HepG2 (cell line): ENCODE measurements around the gene COL9A3. TPM values are rescaled to one million over a fixed set of nuclear protein-coding genes. Genes with fewer than 3 reads are reported as not detected.

Source experiments
- CC2D1A ChIP-seq: sonication (generic); formaldehyde crosslinking; IDR thresholded peaks from 2 replicates; pipeline ENCODE4 v1.8.1; 2023; ENCODE audit warnings: mild to moderate bottlenecking, missing genetic modification reagents
- ETV5 ChIP-seq: IDR thresholded peaks from 2 replicates; pipeline ENCODE4 v1.6.1; 2018; ENCODE audit warnings: missing biosample characterization, missing genetic modification reagents, inconsistent platforms, borderline replicate concordance
- GTF3A ChIP-seq: sonication (generic); formaldehyde crosslinking; conservative IDR thresholded peaks from 2 replicates; pipeline ENCODE4 v1.4.0; 2020; ENCODE audit warnings: mild to moderate bottlenecking, missing genetic modification reagents
- HES4 ChIP-seq: sonication (generic); formaldehyde crosslinking; IDR thresholded peaks from 2 replicates; pipeline ENCODE4 v1.9.0; 2021; ENCODE audit warnings: mild to moderate bottlenecking, missing genetic modification reagents, borderline replicate concordance
- KLF12 ChIP-seq: sonication (generic); formaldehyde crosslinking; IDR thresholded peaks from 2 replicates; pipeline ENCODE4 v1.4.0; 2020; ENCODE audit warnings: missing genetic modification reagents, borderline replicate concordance
- MAFG ChIP-seq: sonication (generic); formaldehyde crosslinking; IDR thresholded peaks from 2 replicates; pipeline ENCODE4 v1.5.1; 2020; ENCODE audit warnings: mild to moderate bottlenecking, missing genetic modification reagents
- MED8 ChIP-seq: sonication (generic); formaldehyde crosslinking; IDR thresholded peaks from 2 replicates; pipeline ENCODE4 v1.8.1; 2023; ENCODE audit warnings: mild to moderate bottlenecking, missing genetic modification reagents; ENCODE audit not compliant: insufficient replicate concordance
- PHB2 ChIP-seq: fragments of 450-650 bp; IDR thresholded peaks from 2 replicates; pipeline ENCODE4 v1.6.1; 2018; ENCODE audit not compliant: partially characterized antibody
- PPARG ChIP-seq: conservative IDR thresholded peaks from 2 replicates; pipeline ENCODE4 v1.6.1; 2016; ENCODE audit warnings: missing biosample characterization, missing genetic modification reagents
- STAG1 ChIP-seq: sonication (generic); formaldehyde crosslinking; IDR thresholded peaks from 2 replicates; pipeline ENCODE4 v1.4.0; 2020; ENCODE audit warnings: missing genetic modification reagents
- ZNF670 ChIP-seq: sonication (generic); formaldehyde crosslinking; IDR thresholded peaks from 2 replicates; pipeline ENCODE4 v1.8.0; 2022; ENCODE audit warnings: mild to moderate bottlenecking, missing genetic modification reagents, borderline replicate concordance
- ZNF749 ChIP-seq: sonication (generic); formaldehyde crosslinking; IDR thresholded peaks from 2 replicates; pipeline ENCODE4 v1.8.0; 2022; ENCODE audit warnings: mild to moderate bottlenecking, missing genetic modification reagents, moderate library complexity, borderline replicate concordance
- polyA plus RNA-seq, 8 experiments: library from polyadenylated mRNA; depleted of rRNA in 3 of 8; stranded (reverse) in 7 of 8; unstranded in 1 of 8; fragments of >200 nt; fragmentation: Illumina TruSeq in 4 of 8; extraction: Trizol in 4 of 8; gene quantifications; 2 replicates each; pipeline versions ENCODE4 v1.2.1 to v1.2.3, GENCODE V29; 2011 to 2016; ENCODE audit warnings: low read depth in 4 of 8, missing spikeins in 1 of 8, mixed read lengths in 1 of 8; ENCODE audit not compliant: insufficient read depth in 1 of 8
- total RNA-seq, 5 experiments: library from RNA; depleted of rRNA; stranded (reverse); fragments of >200 nt; fragmentation: Illumina TruSeq; extraction: Trizol; gene quantifications; 2 replicates each; pipeline ENCODE4 v1.2.3, GENCODE V29; 2016; ENCODE audit warnings: low read depth in 1 of 5
- TF ChIP-seq, protein P1 (sequence below): sonication (generic); formaldehyde crosslinking; IDR thresholded peaks from 2 replicates; pipeline ENCODE4 v1.5.0; 2020; ENCODE audit warnings: mild to moderate bottlenecking, missing genetic modification reagents, borderline replicate concordance
- TF ChIP-seq, protein P2 (sequence below): sonication (generic); formaldehyde crosslinking; IDR thresholded peaks from 2 replicates; pipeline ENCODE4 v1.4.0; 2020; ENCODE audit warnings: missing genetic modification reagents
- TF ChIP-seq, protein P3 (sequence below): sonication (generic); formaldehyde crosslinking; IDR thresholded peaks from one replicate; pipeline ENCODE4 v1.5.1; 2020; ENCODE audit warnings: mild to moderate bottlenecking, missing genetic modification reagents; ENCODE audit errors: not compliant biosample characterization

COL9A3 gene
- total and polyA plus RNA-seq, 2 of the 13 experiments (the other 11 are each of a cell fraction or from before 2014, with no cell fraction given), result 155 to 204 TPM

DNA sequence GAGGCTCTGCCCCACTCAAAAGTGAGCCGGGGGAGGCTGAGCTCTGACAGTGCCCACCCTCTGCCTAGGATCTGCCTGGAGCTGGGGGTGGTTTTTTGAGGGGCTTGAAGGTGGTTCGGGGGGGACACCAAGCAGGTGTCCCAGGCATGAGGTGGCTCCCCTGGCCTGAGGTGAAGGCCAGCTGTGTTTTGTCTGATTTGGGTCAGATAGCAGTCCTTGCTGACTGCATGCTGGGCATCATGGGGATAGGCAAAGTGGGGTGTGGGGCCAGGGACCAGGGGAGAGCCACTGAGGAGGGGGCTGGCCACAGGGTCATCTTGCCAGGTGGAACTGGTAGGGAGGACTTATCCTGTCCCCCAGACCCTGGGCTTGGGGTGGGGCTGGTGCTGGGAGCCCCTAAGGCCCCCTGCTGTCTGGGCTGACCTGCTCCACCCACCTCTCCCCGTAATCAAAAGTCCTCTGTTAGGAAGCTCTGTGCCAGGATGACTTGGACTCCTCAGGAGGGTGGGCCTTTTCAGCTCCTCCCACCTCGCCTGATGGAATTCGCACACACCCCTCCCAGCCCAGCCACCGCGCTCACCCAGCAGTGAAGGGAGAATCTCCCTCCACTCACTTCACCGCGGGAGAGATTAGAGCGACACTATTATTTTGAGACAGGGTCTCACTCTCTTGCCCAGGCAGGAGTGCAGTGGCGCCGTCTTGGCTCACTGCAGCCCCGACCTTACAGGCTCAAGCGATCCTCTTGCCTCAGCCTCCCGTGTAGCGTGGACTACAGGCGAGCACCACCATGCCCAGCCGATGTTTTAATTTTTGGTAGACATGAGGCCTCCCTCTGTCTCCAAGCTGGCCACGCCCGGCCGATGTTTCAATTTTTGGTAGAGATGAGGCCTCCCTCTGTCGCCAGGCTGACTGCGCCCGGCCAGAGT lies 1.5 kb upstream of the COL9A3 start (continued):
- TF ChIP-seq ETV5 (no peak), HES4 (CRISPR knock-in tag) (0 out of 2 replicates have a peak, but pooled peaks have one; percentile 48), STAG1 (no peak), ZNF749 (no peak; the same call in 1 of the 2 replicates), ZNF670 (CRISPR knock-in tag) (no peak), MED8 (CRISPR knock-in tag) (peak; percentile 8), GTF3A (CRISPR knock-in tag) (0 out of 2 replicates have a peak, but pooled peaks have one; percentile 50), MAFG (CRISPR knock-in tag) (no peak), PHB2 (no peak), PPARG (CRISPR knock-in tag) (no peak), CC2D1A (CRISPR knock-in tag) (no peak), KLF12 (CRISPR knock-in tag) (no peak)
- TF ChIP-seq, protein P1, sequence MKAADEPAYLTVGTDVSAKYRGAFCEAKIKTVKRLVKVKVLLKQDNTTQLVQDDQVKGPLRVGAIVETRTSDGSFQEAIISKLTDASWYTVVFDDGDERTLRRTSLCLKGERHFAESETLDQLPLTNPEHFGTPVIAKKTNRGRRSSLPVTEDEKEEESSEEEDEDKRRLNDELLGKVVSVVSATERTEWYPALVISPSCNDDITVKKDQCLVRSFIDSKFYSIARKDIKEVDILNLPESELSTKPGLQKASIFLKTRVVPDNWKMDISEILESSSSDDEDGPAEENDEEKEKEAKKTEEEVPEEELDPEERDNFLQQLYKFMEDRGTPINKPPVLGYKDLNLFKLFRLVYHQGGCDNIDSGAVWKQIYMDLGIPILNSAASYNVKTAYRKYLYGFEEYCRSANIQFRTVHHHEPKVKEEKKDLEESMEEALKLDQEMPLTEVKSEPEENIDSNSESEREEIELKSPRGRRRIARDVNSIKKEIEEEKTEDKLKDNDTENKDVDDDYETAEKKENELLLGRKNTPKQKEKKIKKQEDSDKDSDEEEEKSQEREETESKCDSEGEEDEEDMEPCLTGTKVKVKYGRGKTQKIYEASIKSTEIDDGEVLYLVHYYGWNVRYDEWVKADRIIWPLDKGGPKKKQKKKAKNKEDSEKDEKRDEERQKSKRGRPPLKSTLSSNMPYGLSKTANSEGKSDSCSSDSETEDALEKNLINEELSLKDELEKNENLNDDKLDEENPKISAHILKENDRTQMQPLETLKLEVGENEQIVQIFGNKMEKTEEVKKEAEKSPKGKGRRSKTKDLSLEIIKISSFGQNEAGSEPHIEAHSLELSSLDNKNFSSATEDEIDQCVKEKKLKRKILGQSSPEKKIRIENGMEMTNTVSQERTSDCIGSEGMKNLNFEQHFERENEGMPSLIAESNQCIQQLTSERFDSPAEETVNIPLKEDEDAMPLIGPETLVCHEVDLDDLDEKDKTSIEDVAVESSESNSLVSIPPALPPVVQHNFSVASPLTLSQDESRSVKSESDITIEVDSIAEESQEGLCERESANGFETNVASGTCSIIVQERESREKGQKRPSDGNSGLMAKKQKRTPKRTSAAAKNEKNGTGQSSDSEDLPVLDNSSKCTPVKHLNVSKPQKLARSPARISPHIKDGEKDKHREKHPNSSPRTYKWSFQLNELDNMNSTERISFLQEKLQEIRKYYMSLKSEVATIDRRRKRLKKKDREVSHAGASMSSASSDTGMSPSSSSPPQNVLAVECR (CRISPR knock-in tag), result peak; percentile 12; the same call in 1 of the 2 replicates
- TF ChIP-seq, protein P2, sequence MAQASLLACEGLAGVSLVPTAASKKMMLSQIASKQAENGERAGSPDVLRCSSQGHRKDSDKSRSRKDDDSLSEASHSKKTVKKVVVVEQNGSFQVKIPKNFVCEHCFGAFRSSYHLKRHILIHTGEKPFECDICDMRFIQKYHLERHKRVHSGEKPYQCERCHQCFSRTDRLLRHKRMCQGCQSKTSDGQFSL (CRISPR knock-in tag), result peak; percentile 32; the same call in 1 of the 2 replicates
- TF ChIP-seq, protein P3, sequence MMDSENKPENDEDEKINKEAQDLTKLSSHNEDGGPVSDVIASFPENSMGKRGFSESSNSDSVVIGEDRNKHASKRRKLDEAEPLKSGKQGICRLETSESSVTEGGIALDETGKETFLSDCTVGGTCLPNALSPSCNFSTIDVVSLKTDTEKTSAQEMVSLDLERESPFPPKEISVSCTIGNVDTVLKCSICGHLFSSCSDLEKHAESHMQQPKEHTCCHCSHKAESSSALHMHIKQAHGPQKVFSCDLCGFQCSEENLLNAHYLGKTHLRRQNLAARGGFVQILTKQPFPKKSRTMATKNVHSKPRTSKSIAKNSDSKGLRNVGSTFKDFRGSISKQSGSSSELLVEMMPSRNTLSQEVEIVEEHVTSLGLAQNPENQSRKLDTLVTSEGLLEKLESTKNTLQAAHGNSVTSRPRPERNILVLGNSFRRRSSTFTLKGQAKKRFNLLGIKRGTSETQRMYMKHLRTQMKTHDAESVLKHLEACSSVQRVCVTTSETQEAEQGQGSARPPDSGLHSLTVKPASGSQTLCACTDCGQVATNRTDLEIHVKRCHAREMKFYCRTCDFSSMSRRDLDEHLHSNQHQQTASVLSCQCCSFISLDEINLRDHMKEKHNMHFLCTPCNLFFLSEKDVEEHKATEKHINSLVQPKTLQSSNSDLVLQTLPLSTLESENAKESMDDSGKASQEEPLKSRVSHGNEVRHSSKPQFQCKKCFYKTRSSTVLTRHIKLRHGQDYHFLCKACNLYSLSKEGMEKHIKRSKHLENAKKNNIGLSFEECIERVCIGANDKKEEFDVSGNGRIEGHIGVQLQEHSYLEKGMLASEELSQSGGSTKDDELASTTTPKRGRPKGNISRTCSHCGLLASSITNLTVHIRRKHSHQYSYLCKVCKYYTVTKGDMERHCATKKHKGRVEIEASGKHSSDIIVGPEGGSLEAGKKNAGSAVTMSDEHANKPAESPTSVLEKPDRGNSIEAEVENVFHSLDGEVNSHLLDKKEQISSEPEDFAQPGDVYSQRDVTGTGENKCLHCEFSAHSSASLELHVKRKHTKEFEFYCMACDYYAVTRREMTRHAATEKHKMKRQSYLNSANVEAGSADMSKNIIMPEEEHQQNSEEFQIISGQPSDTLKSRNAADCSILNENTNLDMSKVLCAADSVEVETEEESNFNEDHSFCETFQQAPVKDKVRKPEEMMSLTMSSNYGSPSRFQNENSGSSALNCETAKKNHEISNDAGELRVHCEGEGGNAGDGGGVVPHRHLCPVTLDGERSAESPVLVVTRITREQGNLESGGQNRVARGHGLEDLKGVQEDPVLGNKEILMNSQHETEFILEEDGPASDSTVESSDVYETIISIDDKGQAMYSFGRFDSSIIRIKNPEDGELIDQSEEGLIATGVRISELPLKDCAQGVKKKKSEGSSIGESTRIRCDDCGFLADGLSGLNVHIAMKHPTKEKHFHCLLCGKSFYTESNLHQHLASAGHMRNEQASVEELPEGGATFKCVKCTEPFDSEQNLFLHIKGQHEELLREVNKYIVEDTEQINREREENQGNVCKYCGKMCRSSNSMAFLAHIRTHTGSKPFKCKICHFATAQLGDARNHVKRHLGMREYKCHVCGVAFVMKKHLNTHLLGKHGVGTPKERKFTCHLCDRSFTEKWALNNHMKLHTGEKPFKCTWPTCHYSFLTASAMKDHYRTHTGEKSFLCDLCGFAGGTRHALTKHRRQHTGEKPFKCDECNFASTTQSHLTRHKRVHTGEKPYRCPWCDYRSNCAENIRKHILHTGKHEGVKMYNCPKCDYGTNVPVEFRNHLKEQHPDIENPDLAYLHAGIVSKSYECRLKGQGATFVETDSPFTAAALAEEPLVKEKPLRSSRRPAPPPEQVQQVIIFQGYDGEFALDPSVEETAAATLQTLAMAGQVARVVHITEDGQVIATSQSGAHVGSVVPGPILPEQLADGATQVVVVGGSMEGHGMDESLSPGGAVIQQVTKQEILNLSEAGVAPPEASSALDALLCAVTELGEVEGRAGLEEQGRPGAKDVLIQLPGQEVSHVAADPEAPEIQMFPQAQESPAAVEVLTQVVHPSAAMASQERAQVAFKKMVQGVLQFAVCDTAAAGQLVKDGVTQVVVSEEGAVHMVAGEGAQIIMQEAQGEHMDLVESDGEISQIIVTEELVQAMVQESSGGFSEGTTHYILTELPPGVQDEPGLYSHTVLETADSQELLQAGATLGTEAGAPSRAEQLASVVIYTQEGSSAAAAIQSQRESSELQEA (CRISPR knock-in tag), result peak; percentile 62
